ENCODE results near the gene JAZF1.

JAZF1 gene

DNA sequence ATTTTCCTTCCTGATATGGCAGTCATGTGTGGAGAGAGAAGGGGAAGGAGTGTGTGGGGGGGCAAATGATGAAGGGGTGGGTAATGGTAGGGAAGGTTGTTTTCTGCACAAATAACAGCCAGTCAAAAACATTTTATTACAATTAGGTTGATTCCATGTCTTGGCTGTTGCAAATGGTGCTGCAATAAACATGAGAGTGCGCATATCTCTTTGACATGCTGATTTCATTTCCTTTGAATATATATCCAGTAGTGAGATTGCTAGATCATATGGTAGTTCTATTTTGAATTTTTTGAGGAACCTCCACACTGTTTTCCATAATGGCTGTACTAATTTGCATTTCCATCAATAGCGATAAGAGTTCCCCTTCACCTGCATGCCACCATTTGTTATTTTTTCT, 10.6 kb upstream of the JAZF1 start:
- DNase-seq, result no peak

DNA sequence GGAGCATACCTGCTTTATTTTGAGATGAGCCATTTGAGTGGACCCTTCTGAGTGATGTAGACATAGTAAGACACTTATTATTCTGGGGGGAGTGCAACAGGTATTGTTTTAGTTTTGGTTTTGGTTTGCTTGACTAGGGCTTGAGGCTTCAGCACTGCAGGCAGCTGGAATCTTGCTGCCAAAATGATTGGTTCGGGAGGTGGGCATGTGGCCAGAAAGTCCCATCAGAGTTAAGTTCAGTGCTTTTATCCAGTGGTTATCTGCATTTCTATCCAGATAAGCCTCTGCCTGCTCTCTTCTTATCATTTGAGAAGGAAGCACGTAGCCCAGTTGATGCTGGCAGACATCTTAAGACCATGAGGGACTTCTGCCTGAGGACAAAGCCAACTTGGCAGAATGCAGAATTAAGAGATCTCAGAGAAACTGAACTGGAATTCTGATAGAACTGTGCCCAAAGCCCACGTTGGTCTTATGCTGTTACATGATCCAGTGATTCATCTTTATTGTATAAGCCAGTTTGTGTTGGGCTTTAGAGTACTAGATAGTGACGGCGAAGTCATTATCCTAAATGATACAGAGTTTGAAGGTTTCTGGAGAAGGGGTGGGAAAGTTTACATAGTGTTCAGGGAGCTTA, 9.6 kb upstream of the JAZF1 start:
- DNase-seq, result no peak

DNA sequence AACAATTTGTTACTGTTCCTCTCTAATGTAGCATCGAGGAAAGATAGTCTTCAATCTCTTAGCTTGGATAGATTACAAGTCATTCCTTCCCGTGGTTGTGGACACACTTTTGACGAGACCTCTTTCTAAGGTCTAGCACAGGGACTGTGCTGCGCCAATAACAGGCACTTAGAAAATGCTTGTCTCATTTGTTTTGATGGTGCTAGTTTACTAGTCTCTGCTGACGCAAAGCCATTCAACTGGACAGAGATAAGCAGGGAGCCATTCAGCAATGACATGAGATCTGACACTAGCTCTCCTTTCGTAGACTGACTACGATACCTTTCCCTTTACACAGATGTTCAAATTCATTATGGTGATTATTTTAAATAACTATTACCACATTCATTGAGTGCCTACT, 6.4 kb upstream of the JAZF1 start:
- DNase-seq, result no peak

DNA sequence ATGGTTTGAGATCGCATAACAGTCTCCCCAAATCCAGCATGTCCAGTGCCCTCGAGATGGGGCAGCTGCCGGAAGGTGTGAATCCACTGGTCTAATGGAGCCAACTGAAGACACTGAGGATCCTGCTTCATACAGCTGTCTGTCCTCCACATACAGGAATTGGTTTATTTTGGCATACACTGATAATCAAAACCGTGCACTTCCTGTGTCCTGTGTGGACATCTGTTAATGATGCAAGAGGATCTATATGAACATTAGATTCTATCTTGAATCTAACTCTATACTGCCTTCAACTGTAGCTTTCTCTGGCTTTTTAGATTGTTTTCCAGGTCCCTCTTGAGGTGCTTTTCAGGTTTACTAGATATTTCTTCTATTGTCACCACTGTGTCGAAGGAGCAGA, 3.0 kb upstream of the JAZF1 start:
- no peak for DNase-seq

DNA sequence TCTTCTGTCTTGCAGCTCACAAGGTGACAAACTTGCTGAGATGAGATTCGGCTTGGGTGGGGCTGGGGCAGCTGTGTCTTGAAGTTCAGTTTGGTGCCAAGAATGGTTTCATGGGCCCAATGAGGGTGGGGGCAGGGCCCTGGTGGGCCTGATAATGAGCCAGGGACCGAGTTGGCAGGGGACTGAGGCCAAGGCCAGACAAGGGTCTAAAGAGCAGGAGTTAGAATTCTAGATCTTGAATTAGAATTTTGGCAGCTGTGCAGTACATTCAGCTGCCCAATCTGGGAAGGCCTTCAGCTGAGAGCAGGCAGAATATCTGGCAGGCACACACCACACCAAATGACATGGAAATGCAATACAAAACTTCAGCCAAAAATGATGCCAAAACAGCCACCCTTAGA, 1.5 kb upstream of the JAZF1 start:
- no peak for DNase-seq

DNA sequence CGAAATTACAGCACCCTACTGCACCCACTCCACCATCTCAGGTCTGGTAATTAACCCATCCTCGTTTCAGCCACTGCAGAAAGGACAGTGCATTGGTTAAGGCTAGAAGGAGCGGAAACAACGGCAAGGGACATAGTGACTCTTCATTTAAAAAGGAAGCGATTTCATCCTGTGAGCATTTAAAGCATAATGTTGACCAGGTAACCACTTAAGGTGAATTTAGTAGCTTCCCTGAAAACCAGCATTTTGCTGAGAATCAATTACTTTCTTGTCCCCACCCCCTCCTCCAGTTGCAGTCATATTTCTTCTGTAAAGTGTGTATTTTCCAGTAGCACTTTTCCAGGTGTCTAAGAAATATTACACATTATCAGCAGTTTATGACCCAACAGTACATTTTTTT, 821 bp upstream of the JAZF1 start:
- no peak for DNase-seq

DNA sequence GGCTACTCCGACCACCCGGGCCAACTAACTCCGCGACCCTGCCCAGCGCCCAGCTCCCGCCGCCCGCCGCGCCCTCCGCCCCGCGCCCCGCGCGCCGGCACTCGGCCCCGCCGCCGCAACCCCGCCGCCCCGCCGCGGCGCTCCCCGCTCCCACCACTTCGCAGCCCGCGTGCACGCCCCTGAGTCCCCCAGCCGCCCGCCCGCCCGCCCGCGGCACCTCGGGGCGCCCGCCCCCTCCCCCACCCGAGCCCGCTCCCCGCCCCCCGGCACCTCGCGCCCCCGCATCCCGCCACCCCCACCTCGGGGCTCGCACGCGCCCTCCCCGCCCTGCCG, 598 bp downstream of the JAZF1 start:
- no peak for DNase-seq

DNA sequence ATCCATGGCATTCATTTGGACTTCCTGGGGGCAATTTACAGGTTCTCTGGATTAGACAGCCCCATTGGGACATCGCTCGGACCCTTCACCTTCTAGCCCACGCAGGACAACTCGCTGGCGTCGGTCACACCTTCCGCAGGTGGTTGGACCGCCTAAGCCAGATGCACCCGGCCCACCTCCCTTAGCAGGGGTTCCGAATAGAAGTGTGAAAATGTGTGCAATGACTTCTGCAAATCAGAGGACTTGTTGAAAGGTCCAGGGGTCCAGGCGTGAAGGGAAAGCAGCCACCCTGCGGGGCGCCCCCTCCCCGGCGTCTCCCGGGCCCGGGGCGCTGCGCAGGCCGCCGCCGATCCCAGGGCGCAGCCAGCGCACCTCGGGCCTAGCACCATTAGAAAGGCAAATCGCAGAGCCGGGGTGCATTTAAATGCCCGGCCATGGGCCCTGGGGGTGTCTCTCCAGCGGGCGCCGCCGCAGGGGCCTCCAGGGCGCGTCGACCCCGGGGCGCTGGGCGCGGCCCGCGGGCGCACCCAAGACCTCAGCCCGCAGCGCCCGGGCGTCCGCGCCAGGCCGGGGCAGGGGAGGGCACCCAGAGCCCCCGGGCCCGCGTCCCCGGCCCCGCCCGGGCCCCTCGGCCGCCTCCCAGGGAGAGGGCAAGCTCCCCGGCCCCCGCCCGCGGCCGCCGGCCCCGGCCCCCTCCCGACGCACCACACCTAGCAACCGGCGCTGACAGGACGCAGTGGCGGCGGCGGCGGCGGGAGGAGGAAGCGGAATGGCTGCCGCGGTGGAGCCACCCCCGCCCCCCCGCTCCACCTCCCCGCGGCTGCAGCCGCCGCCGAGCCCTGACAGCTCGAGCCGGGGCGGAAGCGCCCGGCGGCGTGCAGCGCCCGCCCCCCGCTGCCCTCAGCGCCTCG, 1.2 kb downstream of the JAZF1 start:
- peak; percentile 68 for DNase-seq

DNA sequence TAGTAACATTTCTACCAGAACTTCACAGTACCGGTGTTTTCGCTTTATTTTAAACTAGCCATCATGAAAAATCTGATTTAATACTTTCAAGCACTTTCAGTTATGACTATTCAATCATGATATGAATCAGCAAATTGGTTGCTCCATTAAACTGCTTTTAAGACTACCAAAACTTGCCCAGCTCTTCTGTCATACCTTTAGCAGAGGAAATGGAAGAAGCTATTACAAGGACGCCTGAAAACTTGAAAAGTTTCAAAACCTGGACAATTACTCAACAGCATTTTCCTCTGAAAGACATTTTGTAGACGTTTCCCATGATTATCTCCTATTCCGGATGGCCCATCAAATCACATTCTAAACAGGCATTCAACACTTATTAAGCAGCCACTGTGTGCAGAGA, 2.0 kb downstream of the JAZF1 start:
- no peak for DNase-seq

DNA sequence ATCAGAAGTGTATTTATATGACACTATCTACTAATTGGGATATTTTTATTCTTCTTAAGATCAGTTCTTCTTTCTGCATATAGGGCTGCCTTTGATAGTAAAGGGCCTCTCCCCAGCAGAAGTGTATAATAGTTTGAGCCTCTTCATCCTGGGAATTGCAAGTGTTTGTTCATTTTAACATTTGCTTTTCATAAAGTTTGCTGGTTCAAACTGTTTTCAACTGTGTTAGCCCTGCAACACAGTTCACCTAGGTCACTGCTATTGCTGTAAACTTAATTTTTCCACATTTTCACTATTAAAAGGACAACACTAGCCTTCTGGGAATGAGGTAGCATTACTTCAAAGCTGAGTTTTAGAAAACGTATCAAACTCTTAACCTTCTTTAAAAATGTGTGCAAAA, 2.8 kb downstream of the JAZF1 start:
- DNase-seq, result no peak

DNA sequence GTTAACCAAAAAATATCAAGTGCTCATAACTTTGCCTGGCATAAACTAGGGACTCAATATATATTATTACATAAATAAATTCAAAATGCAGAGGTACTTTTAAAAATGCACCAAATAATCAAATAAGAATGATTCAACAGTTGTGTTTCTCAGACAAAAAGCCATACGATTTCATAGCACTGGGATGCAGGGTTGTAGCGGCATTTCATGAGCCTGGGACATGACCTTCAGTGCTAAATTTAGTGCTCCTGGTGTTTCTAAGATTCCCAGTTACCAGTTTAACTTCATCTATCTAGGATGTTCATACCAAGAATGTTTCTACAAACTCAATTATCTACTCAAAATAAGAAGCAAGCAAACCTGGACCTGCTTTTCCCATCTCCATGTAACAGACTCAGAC, 4.0 kb downstream of the JAZF1 start:
- DNase-seq, result no peak

DNA sequence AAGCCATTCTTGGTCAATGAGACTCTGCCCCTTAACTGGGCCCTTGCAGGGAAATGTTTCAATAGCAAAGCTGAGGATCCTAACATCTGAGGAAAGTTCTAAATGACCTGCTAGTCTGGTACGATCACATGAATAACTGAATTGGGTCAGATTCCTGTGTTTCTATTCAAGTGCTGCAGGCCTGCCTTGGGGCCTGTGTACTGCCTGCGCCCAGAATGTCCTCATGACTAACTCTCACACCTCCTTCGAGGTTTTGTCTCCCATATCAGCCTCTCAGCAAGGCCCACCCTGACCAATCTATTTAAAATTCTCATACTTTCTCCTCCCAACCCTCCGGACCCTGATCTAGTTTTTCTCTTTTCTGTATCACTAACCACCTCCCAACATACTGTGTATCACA, 4.4 kb downstream of the JAZF1 start:
- DNase-seq, result no peak

DNA sequence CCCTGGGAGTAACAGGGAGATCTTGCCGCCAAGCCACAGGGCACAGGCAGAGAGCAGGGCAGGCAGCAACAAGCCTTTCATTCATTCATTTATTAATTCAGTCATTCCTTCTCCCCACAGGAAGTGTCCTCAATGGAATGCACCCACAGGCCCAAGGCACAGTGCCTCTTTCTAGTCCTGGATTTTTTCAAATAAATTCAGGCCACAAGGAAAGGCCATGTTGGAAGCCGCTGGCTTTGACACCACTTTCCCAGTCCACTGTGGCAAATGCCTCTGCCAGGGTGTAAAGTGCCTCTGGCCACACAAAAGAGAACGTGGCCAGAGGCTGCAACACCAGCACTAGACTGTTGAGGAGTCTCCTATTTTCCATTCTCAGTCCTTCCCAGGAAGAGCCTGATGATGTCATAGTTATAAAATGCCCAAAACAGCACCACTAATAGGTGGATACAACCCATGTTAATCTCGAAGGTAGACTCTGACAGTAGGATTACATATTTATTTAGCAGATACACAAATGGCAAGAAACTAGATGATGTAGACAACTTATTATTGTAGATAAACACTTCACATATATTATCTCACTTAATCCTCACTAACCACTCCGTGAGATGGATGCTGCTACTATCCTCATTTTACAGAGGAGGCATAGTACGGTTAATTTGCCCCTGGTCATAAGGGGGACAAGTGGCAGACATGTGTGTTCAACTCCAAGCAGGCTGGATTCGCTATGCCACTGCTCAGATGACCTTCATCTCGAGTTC, 5.5 kb downstream of the JAZF1 start:
- no peak for DNase-seq

DNA sequence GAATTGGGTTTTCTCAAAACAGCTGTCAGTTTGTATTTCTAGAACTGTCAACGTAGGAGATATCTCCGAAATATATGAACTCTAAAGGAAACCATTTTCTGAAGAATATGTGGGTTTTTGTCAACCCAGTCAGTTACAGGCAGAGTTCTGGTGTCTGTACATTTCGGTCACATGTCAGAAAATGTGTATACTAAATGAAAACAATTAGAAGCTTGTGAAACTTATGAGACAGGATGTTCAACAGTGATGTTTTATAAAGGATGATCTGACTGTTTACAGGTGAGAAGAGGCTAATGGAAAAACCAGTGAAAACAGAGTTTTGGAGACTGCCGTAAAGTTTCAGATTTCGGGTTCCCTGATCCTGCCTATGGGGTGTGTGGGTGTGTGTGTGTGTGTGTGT, 6.2 kb downstream of the JAZF1 start:
- no peak for DNase-seq

DNA sequence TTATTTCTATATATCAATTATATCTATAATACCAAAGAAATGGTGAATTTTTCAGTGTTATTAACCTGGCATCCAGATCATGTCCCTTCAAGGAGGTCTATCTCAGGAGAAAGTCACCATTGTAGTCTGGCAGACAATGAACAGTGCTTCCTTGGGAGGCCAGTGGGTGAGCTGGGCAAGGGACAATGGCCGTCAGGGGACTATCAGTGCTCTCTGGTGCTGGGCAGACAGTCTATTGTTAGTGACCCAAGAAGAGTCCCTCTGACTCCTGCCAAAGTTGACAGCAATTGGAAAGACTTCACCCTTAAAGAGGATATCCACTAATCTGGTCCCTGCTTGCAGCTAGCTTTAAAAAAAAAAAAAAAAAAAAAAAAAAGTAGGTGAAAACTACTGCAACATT, 7.1 kb downstream of the JAZF1 start:
- no peak for DNase-seq

DNA sequence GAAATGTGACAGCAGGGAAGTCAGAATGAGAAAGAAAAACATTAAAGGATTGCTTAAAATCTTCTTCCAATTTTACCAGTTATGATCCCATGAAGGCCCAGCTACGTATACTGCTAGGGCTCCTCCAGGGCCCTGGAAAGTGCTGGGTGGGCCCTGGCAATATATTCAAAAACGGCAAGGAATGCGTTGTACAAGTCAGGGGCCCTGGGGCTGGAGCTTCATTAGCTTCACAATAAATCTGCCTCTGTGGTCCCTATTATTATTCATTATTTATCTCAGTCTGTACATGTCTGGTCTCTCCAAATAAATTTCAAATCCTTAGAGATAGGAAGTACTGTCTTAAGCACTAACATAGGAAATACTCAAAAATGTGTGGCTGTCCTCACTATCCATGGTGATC, 7.6 kb downstream of the JAZF1 start:
- DNase-seq, result no peak

DNA sequence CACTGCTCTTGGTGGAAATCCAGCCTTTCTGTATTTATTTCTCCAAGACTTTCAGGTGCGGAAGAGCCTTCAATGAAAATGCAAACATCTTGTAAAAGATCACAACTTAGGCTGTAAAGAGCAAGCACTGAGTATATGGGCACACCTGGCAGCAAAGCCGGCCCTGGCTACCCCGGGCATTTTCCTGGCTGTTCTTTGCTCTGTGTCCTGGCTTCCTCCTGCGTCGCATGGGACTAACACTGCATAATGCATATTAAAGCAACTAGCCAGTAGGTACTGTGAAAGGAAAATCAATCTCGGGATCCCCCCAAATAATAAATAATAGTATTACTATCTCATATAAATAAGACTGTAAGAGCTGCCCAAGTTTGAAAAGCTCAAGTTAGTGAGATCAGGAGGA, 9.9 kb downstream of the JAZF1 start:
- DNase-seq, result no peak

DNA sequence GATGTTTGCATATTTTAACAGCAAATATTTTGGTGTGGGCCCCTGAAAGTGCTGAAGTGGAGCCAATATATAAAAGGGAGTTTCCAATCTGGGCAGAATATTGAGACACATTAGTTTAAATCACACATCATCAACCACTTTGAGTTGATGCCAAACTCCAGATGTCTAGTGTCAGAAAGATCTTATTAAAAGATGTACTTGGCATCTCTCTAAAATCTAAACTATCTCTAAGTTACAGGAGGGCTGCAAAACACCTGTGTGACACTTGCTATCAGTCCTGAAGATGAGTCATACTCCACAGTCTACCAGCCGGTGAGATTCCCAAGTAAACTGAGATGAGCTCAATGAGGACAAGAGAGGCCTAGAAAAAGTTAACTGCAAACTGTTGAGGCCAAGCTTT, 11.4 kb downstream of the JAZF1 start:
- no peak for DNase-seq

DNA sequence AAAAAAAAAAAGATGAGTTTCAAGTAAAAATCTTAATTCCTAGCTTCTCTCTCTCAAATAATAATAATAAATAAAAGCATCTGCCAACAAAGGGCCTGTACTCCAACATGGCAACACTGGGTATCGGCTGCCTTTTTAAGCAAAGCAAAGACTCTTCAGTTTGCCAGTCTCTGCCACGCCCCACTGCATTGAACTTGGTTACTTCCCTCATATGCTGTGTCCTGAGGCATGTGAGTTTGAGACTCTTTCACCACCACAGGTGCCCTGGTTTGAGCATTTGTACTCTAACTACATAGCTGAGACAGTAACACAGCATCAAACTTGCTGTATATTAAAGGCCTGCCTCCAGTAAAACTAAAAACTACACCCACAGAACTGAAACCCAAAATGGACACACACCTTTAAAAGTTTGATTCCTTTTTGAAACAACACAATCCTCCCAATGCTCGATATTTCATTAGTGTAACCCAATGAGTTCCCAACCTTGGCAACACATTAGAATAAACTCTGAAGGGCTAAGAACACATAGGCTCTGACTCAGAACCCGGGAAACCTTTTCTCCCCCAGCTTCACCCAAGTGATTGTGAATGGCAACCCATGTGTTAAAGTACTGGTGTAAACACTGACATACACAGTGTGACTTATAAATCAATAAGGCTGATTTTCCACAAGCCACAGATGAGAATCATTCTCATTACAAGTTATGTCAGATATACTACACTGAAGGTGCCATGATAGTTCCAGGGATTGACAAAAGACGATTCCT, 12.0 kb downstream of the JAZF1 start:
- DNase-seq, result no peak

DNA sequence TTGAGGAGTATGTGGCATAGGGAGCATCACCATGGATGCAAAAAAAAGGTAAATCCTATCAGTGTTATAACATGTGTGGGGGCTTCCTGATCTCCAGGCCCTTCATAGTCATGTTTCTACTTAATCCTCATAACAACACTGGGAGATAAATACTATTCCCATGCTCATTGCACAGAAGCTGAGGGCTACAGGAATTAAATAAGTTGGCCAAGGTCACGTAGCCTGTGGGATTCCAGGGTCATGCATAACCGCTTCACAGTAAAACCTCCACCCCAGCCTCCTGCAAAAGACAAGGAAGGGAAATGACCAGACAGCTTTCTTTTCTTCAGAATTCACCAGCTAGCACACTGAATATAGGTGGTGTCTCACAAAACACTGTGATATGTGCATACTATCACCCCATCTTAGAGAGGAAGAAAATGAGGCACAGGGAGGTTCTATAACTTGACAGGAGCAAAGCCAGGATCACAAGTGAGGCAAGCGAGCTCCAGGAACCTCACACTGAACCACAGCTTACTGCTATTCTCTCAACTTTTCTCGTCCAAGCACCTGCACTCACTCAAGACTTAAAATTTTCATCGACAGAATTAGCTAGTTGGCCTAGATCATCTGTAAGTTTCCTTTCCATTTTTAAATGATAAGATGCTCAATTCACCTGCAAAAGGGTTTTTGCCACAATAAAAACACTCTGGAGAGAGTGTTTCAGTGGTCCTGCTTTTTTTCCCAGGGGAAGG, 13.4 kb downstream of the JAZF1 start:
- DNase-seq, result no peak

DNA sequence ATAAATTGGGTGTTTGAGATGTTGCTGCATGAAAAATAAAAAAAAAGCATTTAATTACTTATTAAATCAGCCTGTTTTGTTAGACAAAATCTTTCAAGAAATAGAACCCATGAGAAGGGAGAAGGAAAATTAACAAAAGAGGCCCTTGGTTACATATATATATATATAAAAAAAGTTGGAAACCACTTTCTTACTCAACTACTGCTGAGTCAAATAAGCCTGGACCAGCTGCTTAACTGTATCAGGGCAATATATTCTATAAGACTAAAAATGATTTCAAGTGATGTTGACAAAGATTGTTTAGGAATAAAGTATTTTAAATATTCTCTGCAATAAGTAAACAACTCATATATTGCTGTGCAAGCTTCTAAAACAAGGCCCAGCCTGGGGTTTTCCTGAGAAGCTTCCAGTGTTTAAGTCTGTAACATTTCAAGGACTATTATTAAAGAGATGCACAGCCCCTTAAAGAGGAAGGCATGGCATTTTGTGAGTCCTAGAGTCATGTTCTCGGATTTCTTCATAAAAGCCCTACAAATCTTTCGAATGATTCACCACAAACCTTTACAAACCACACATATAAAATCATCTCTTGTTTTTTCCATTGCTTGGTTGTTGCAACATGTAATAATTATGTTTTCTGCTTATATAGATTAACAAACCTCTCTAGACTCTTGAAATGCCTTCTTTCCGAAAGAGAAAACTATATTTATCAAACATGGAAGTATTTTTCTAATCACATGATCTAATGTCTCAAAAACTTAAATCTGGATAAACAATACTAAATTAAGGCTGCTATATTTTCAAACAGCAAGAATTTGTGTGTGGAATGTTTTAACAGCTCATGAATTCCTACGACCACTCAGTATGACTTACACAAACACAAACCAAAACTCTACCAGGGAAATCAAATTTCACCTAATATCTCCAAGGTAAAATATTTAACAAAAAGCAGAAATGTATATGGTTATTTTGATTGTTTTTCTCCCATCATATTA, 14.3 kb downstream of the JAZF1 start:
- DNase-seq, result no peak
